Caco-2 (cell line): ENCODE results near the gene ZNF677. TPM values are rescaled to one million over a fixed set of nuclear protein-coding genes. Genes with fewer than 3 reads are reported as not detected.
"Not testable (repeated sequence)": the region's sequence is repeated elsewhere in the genome, so short reads cannot be mapped to it uniquely, and the experiment has no call there.

Experiments used
- BruUV-seq: library from RNA; stranded (reverse); fragments of 400-500 nt; replicated peaks from 2 replicates; lab custom pipeline; 2021; lab: Mats Ljungman, UMichigan
- CTCF ChIA-PET: fragments of 300-600 bp; sonication (Branson Sonifier 250); formaldehyde crosslinking; loops from one replicate; lab custom pipeline; 2022; ENCODE audit warnings: antibody characterized with exemption; lab: Charles Lee
- POLR2A ChIA-PET: fragments of 300-600 bp; sonication (Branson Sonifier 250); formaldehyde crosslinking; loops from one replicate; lab custom pipeline; 2022; ENCODE audit warnings: antibody characterized with exemption; lab: Charles Lee
- DNase-seq, 2 experiments: peaks; one replicate each; pipeline versions ENCODE4 v3.0.0 to v3.0.0-alpha.2; 2020 to 2022
- H3K27me3 ChIP-seq: replicated peaks from 2 replicates; pipeline ENCODE4 v1.6.0; 2011; ENCODE audit warnings: low read length; ENCODE audit not compliant: control insufficient read depth, insufficient read depth
- H3K36me3 ChIP-seq: 2 replicates; pipeline ENCODE4 v1.5.1; 2011; ENCODE audit warnings: low read length; ENCODE audit not compliant: control insufficient read depth, insufficient read depth
- H3K4me1 ChIP-seq: fragments of 250-450 bp; sonication (Bioruptor Pico); 2 replicates; pipeline ENCODE4 v1.5.1; 2020; ENCODE audit warnings: mild to moderate bottlenecking
- H3K4me3 ChIP-seq: 2 replicates; pipeline ENCODE4 v1.5.1; 2011; ENCODE audit warnings: low read depth, mild to moderate bottlenecking, control low read depth, low read length
- H3K9me3 ChIP-seq: fragments of 250-450 bp; sonication (Bioruptor Pico); 2 replicates; pipeline ENCODE4 v1.5.1; 2020; ENCODE audit warnings: mild to moderate bottlenecking, moderate library complexity
- H3K27ac Mint-ChIP-seq: one replicate; pipeline ENCODE4 v1.8.0; 2022; ENCODE audit warnings: mixed read lengths; ENCODE audit not compliant: unreplicated experiment
- H3K27me3 Mint-ChIP-seq: one replicate; pipeline ENCODE4 v1.8.0; 2022; ENCODE audit warnings: mixed read lengths; ENCODE audit not compliant: insufficient read depth, unreplicated experiment
- H3K36me3 Mint-ChIP-seq: one replicate; pipeline ENCODE4 v1.8.0; 2022; ENCODE audit warnings: mild to moderate bottlenecking, mixed read lengths; ENCODE audit not compliant: insufficient read depth, unreplicated experiment
- H3K4me1 Mint-ChIP-seq: one replicate; pipeline ENCODE4 v1.8.0; 2022; ENCODE audit warnings: low read depth, mixed read lengths; ENCODE audit not compliant: unreplicated experiment
- H3K4me3 Mint-ChIP-seq: one replicate; pipeline ENCODE4 v1.8.0; 2022; ENCODE audit warnings: mild to moderate bottlenecking, moderate library complexity, mixed read lengths; ENCODE audit not compliant: unreplicated experiment
- H3K9me3 Mint-ChIP-seq: one replicate; pipeline ENCODE4 v1.8.0; 2022; ENCODE audit warnings: mixed read lengths; ENCODE audit not compliant: unreplicated experiment
- CTCF ChIP-seq, 2 experiments: fragments of 200-600 bp in 1 of 2; IDR thresholded peaks; 1 replicate in 1 of 2; 2 replicates in 1 of 2; pipeline versions ENCODE4 v1.5.1 to v1.8.0; 2011 to 2022; ENCODE audit warnings: antibody characterized with exemption in 1 of 2, control low read depth in 1 of 2, inconsistent platforms in 1 of 2, low read depth in 1 of 2, low read length in 1 of 2, mild to moderate bottlenecking in 1 of 2, moderate library complexity in 1 of 2; ENCODE audit not compliant: insufficient read depth in 1 of 2, severe bottlenecking in 1 of 2, unreplicated experiment in 1 of 2
- intact Hi-C: fragments of 100-400 bp; cut with micrococcal nuclease; formaldehyde crosslinking; loops from one replicate; pipeline ENCODE4 v1.10.0; 2022; ENCODE audit not compliant: unreplicated experiment
- total RNA-seq: library from RNA; stranded (reverse); gene quantifications from 2 replicates; pipeline ENCODE4 v1.2.3, GENCODE V29; 2022

Gene ZNF677
- total RNA-seq, 1 experiment from 2014 or later, result not detected

GRCh38 chr19:53290758-53291549 is 36.3 kb upstream of the ZNF677 start:
- TF ChIP-seq CTCF (IDR thresholded peaks at IDR 0.05; ENCODE audit: insufficient read depth in 1 of 2, low read depth in 1 of 2, low read length in 1 of 2, severe bottlenecking in 1 of 2, unreplicated experiment in 1 of 2), result no peak
- intact Hi-C loops, result no loop called here
- Mint-ChIP-seq H3K9me3 (peaks cover 37% of the 10 kb centered on the region), H3K27me3 (no peaks in the 10 kb centered on the region), H3K4me3 (no peak overlapping the region), H3K27ac (no peak overlapping the region), H3K4me1 (no peaks in the 10 kb centered on the region), H3K36me3 (no peaks in the 10 kb centered on the region)
- Histone ChIP-seq H3K4me3 (no peak overlapping the region), H3K9me3 (peaks cover 35% of the 10 kb centered on the region), H3K36me3 (no peaks in the 10 kb centered on the region), H3K4me1 (no peaks in the 10 kb centered on the region), H3K27me3 (no peaks in the 10 kb centered on the region)
- ChIA-PET CTCF (no interaction called here), POLR2A (no interaction called here)
- no peak for DNase-seq
- no TSS peak for BruUV-seq

- peaks cover 10% of the 10 kb centered on the region for H3K9me3 Mint-ChIP-seq
- DNase-seq, result no peak
- intact Hi-C loops, result no loop called here
- TF ChIP-seq CTCF (IDR thresholded peaks at IDR 0.05; ENCODE audit: insufficient read depth in 1 of 2, low read depth in 1 of 2, low read length in 1 of 2, severe bottlenecking in 1 of 2, unreplicated experiment in 1 of 2), result no peak
- H3K36me3 Mint-ChIP-seq, result no peaks in the 10 kb centered on the region
- no peaks in the 10 kb centered on the region for H3K27me3 Mint-ChIP-seq
- Histone ChIP-seq H3K36me3 (no peaks in the 10 kb centered on the region), H3K4me1 (no peaks in the 10 kb centered on the region), H3K4me3 (no peak overlapping the region), H3K27me3 (no peaks in the 10 kb centered on the region), H3K9me3 (peaks cover 8% of the 10 kb centered on the region; the same call in 1 of the 2 replicates)
- no peaks in the 10 kb centered on the region for H3K4me1 Mint-ChIP-seq
- POLR2A ChIA-PET, result no interaction called here
- H3K27ac Mint-ChIP-seq, result no peak overlapping the region
- H3K4me3 Mint-ChIP-seq, result no peak overlapping the region
- BruUV-seq, result no TSS peak
- CTCF ChIA-PET, result no interaction called here
Measured at GRCh38 chr19:53285087-53285486, 30.4 kb upstream of the ZNF677 start.

GRCh38 chr19:53281947-53282346 is 27.3 kb upstream of the ZNF677 start:
- DNase-seq, H3K36me3 Mint-ChIP-seq, H3K36me3 ChIP-seq, H3K27me3 ChIP-seq, CTCF ChIA-PET, H3K9me3 ChIP-seq, H3K4me1 Mint-ChIP-seq, BruUV-seq, H3K27ac Mint-ChIP-seq, H3K4me3 Mint-ChIP-seq, H3K4me1 ChIP-seq, intact Hi-C loops, POLR2A ChIA-PET, H3K4me3 ChIP-seq, H3K27me3 Mint-ChIP-seq: not testable (repeated sequence)
- peaks cover 18% of the 10 kb centered on the region for H3K9me3 Mint-ChIP-seq
